Activated CD8-positive, alpha-beta memory T cell treated with anti-CD3 and anti-CD28 coated beads for 4 hours (primary cell): ENCODE measurements around the gene ALLC.

Experiments used
- DNase-seq, 2 donors: peaks; one replicate each; pipeline ENCODE4 v3.0.0-alpha.2; 2020; ENCODE audit warnings: low read depth in 2 of 2

The ALLC gene

DNA sequence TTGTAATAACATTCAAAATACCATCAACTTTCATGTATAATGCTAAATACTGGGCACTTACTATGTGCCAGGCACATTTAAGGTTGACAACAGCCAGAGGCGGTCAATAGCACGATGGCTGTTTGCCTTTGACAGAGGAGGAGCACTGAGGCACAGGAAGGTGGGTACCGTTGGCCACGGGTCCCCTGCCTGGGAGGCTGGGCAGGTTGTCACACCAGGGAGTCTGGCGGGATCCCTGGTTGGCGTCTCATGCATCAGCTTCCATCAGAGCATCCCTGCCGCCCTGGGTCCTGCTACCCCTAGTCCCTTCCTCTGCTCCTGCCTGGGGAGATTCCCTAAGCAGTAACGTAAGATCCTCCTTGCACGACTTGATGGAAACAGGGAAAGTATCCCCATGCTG, 19.4 kb downstream of the ALLC start:
- no peak for DNase-seq

DNA sequence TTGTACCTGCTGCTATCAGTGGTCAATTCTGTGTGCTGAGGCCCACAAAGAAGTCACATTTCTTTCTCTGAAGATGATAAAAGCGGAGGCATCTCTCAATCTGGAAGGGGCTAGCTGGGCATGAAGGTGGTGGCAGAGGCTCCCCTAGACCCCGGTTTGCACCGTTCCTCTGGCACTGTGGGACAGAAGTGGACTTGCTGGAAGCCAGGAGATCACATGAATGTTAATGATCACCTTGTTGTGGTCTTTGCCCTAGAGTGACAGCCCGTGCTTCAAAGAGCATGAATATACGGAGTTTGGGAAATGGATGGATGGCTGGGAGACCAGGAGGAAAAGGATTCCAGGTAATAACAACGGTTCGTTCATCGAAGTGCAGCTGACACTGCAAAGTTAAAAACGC, 20.2 kb downstream of the ALLC start:
- no peak for DNase-seq

DNA sequence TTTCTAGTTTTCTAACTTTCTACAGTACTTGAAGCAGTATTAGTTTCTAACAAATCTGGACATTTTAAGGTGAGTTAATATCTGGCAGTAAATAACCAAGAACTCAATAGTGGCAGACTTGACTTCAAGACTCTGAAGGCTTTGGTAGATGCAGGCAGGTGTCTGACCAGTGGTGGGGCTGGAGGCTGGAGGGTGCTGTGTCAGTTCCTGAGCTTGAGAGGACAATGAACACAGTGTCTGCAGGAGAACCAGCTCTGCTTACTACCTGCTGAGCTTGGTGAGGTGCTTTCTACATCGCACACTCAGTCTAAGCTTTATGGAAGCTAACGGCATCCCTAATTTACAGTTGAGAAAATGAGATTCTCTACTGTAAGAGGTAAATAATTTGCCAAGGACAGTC, 21.2 kb downstream of the ALLC start:
- DNase-seq = no peak

DNA sequence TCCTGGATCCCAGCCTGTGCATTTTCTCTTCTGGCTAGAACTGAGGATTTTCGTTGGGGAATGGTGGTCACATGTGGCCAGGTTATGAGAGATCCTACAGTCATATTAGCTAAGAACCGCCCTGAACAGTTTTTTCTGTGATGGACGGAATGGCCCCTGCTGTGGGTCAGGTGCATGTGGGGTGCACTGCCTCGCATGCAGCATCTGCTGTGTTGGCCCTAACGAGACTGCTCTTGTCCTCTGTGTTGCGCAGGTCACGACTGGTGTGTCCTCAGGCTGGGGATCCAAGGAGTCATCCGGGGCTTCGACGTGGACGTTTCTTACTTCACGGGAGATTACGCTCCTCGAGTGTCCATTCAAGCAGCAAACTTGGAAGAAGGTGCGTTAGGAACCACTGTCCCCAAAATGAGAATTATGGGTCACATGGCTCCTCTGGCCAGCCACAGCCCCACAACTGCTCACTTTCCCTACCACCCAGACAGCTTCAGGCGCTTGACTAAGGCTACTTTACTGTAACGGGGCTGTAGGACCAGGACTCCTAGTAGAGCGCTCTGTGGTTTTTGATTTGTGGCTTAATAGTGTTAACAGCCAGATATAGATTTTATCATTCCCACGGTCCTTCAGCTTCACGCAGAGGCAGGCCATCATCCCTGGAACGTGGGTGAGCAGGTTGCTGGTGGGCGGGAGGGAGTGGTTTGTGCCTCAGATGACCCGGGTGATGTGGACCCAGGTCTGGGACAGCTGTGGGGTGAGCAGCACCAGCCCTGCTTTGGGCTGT, 21.8 kb downstream of the ALLC start:
- DNase-seq = no peak

DNA sequence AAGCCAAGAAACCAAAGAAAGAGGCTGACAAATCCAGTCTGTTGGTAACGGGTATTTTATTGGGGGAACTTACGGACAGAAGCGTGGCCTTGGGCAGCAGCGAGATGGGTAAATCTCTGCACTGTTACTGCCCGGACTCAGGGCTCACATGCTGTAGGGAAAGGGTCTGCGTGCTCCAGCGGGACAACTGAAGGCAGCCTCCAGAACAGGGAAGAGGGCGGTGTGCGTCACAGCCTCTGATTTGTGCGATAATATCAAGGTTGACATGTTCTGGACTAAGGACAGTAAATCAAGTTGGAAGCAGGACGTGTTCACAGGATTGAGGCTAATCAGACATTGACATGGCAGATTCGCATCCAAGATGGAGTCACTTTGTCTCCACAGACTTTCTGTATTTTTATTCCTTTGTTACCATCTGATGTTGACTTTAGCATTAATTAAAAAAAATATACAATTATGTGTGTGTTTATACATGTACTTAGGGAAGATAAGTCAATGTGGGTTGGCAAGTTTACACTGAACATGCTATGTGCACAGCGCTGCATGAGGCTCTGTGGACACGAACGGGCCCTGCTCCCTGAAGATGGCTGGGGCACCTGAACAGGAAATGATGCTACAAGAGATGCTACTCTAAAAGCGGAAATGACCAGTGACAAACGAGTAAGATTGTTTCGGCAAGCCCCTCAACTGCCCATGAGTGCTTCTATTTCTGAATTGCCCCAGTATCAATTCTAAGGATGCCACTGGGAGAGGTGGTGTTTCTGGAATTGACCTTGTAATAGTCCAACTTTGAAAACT, 22.7 kb downstream of the ALLC start:
- DNase-seq = no peak

DNA sequence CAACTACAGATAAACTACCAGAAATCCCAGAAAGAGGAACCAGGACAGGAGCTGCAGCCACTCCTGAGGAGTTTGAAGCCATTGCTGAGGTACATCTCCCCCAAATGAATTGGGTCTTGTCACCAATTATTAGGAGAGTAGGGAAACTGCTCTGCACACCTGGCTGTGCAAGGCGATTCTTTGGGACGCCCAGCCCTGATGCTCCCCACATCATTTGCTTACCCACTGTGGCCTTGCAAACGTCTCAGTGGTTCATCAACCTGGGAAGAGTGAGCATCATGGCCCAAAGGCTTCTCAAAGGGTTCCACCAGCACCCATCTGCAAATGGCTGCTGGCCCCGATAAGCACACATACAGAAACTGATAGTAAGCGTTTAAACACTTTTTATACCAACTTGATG, 23.6 kb downstream of the ALLC start:
- DNase-seq = no peak

DNA sequence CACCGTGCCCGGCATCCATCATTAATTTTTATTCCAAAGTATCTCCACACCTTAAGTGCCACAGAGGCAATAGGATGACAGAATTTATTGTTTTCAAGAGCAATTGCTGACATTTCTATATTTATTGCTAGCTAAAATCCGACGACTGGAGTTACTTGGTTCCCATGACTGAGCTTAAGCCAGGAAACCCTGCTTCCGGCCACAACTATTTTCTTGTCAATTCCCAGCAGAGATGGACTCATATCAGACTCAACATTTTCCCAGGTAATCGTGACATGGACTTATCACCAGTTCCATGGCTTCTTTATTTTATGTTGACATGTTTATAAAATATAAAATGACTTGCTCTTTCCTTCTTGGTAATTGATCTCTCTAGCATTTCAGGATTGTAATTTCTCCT, 24.8 kb downstream of the ALLC start:
- DNase-seq = no peak

DNA sequence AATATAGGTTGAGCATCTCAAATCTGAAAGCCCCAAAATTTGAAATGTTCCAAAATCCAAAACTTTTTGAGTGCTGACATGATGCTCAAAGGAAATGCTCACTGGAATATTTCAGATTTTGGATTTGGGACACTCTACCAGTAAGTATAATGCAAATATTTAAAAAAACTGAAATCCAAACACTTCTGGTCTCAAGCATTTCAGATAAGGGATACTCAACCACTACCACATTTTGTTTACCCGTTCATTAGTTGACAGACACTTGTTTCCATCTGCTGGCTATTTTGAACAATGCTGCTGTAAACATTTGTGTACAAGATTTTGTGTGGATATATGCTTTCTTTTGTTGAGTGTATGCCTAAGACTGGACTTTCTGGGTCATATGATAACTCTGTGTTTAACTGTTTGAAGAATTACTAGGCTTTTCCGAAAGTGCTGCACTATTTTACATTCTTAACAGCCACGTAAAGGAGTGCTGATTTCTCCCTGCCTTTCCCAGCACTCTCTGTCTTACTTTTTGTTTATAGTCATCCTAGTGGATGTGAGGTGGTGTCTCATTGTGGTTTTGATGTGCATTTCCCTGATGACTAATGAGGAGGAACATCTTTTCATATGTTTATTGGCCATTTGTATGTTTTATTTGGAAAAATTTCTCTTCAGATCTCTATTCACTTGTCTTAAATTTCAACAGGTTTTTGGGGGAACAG, 25.9 kb downstream of the ALLC start:
- DNase-seq = no peak

DNA sequence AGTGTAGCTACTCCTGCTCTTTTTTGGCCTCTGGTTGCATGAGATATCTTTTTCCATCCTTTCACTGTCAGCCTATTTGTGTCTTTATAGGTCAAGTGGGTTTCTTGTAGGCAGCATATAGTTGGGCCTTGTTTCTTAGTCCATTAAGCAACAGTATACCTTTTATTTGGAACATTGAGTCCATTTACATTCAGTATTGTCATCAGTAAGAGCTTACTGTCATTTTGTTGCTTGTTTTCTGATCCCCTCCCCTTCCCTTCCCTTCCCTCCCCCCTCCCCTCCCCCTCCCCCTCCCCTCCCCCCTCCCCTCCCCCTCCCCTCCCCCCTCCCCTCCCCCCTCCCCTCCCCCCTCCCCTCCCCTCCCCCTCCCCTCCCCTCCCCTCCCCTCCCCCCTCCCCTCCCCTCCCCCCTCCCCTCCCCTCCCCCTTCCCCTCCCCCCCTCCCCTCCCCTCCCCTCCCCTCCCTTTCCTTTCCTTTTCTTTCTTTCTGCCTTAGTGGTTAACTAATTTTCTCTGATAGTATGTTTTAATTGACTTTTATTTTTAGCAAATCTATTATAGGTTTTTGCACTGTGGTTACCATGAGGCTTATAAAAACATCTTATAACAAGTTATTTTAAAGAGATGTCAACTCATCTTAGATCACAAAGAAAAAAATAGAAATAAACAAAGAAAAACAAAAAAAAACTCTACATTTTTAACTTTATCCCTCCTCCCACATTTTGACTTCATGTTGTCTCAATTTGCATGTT, 32.2 kb downstream of the ALLC start:
- no peak for DNase-seq

DNA sequence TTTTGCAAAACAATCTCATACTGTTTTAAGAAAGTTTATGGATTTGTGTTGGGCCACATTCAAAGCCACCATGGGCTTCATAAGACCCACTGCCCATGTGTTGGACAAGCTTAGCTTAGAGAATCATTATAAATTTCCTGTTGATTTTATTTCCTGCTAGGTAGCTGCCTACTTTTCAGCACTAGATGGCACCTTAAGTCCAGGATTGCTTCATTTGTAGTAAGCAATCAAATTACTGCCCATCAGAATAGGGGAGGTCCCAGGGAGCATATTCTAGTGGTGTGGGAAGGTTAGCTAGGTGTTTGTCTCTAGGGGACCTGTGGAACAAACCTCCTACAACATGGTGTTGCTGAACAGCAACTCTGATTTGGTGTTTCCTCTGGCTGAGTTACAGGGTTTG, 34.4 kb downstream of the ALLC start:
- no peak for DNase-seq

DNA sequence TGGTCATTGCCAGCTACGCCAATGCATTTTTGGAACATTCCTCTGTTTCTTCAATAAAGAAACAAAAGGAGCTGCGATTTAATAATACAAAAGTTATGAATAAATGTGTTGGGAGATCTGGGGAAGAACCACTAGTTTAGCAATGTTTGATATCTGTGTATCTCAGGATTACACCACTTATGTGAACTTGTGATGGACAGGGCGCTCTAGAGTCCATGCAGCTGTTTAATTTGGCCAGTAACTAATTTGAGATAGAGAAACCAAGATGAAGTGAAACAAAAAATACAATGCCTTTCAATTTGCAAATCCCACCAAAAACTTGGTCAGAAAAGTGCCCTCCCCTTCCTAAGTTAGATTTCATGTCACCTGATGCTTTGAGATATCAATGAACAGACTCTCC, 38.5 kb downstream of the ALLC start:
- DNase-seq = no peak

DNA sequence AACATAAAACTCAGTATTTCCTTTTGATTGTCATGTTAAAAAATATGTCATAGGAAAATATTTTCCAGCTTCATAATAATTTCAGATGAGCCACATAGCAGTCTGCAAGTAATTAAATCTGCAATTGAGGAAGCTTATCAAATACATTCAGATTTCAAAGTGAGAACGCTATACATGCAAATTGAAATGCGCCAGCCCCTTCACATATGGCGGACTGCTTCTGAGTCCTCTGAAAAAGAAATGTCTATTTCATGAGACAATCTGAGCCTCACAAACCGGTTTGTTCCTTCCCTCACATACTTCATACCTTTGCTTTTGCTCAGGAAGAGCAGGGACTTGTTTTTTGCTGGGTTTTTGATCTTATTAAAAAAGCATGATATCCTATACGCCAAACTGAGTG, 43.1 kb downstream of the ALLC start:
- DNase-seq = no peak

DNA sequence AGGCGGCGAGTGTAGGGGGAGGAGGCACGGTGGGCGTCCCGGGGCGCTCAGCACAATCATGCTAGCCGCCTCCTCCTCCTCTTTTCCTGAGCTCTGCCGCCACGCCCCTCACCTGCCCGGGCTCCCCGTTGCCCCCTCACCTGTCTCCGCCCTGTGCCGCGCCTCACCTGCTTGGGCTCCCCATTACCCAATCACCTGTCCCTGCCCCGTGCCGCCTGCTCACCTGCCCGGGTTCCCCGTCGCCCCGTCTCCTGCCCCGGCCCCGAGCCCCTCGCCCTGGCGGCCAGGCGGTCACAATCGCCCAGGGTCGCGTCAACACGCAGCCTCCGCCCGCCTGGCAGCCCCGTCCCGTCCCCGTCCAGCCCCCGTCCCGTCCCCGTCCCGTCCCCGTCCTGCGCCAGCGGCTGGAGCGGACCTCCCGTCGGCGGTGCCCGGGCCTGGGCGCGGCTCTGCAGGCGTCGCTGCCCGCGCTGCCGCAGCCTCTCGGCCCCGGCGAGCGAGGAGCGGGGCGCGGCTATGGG, 45.3 kb downstream of the ALLC start, which contains the start of gene DCDC2C:
Gene DCDC2C, plus strand, starts transcription at position 340 of the 521 bp plus-strand sequence. Its CDS starts 177 bp downstream, at position 517.
- DNase-seq = no peak

DNA sequence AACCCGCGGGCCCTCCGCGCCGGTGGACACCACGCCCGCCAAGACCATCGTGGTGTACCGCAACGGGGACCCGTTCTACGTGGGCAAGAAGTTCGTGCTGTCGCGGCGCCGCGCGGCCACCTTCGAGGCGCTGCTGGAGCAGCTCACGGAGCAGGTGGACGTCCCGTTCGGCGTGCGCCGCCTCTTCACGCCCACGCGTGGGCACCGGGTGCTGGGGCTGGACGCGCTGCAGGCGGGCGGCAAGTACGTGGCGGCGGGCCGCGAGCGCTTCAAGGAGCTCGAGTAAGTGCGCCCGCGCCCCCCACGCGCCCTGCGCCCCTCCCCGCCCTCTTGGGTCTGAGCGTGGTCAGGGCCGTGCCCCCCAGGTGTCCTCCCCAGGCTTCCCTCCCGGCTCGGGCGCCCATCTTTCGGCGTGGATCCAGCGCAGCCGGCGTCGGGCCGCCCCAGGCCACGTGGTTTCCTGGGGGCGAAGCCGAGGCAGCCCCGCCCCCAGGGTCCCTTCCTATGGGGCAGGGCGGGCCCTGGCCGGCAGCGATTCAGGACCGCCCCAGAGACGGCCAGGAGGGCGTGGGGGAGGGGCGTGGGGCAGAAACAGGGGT, 45.9 kb downstream of the ALLC start:
- no peak for DNase-seq

DNA sequence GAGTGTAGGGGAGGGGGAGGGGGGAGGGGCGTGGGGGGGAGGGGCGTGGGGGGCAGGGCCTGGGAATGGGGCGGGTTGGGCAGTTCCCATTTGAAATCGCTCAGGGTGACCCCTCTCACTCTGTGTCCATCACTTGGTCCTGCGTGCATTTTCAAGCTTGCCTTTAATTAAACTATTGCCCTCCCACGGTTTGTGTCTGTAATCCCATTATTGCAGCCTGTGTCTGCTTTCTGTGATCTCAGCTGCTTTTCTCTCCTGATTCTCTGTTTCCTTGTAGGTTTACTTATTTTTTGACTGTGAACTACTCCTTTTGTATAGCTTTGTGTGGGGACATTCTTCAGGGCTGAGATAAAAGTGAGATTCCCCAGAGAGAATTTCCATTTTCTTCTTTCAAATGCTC, 46.7 kb downstream of the ALLC start:
- DNase-seq = no peak

DNA sequence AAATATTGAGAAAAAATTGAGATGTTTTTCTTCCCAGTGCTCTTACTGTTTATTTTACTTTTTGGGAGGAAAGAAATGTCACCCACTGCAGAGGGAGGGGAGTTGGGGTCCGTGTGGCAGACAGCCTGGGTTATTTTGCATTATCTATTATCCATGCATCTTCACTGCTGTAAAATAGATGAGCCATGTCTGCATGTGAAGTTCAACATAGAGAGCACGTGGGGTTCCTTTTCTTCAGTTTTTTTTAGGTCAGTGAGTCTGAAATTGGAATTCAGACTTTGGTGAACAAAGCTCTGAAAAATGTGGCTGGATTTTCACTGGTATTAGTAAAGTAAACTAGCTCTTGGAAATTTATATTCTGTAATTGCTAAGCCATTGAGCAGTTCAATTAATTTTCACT, 47.8 kb downstream of the ALLC start:
- DNase-seq = no peak

DNA sequence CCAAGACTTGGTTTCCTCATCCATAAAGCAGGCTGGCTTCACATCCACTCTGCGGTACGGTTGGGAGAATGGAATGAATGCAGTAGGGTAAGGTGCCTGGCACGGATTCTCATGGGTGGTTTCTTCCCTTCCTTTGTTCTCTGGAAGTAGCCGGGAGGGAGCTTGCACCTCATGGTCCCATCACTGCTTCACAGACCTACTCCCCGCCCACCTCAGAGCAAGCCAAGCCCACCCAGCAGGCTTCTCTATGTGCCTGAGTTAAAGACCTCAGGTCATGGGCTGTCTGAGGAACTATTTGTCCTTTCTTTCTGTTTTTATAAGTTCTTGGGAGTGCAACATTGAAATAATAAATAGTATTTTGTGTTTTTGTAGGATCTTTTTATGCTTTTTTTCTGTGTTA, 48.9 kb downstream of the ALLC start:
- DNase-seq = no peak

DNA sequence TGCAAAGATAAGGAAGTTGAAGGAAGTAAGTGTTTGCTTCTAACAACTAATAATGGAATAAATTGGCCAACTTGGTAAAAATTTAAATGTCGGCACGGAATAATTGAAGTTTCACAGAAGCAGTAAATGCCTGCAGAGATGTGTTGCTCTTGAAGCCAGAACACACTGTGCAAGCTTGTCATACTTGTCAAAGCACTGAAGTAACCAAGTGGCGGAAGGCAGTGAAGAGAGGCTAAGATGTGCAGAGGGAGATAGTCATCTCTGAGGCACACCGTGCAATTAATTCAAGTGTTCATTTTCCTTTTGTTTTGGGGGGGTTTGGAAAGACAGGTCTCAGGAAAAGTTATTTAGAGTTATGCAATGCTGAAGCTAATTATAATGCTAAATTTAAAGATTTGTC, 50.6 kb downstream of the ALLC start:
- no peak for DNase-seq

DNA sequence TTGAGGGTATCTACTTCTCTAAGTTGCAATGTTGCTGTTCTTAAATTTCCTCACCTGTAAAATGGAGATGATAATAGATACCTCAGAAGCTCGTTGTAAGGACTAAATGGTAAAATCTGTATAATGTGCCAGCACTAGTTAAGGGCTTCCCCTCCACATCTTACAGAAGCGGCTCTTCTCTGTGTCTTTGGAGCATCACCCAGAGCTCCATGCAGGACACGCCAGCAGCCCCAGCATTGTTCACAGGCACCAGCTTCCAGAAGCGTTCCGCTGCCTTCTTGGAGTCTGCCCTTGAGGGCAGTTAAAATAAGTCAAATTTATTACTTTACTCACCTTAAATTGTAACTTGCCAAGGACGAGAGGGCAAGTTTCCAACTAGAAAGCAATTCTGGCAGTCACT, 51.2 kb downstream of the ALLC start:
- DNase-seq = no peak

DNA sequence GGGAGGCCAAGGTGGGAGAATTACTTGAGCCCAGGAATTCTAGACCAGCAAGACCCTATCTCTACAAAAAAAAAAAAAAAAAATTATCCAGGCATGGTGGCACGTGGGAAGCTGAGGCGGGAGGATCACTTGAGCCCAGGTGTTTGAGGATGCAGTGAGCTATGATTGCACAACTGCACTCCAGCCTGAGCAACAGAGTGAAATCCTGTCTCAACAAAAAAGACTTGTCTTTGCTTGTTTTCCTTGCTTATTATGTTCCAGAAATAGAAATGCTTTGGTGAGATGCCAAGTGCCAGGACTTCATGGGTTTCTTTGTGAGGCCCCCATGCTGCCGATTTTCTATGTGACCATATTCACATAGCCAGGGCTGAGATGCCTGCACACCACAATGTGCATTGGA, 54.4 kb downstream of the ALLC start:
- no peak for DNase-seq

DNA sequence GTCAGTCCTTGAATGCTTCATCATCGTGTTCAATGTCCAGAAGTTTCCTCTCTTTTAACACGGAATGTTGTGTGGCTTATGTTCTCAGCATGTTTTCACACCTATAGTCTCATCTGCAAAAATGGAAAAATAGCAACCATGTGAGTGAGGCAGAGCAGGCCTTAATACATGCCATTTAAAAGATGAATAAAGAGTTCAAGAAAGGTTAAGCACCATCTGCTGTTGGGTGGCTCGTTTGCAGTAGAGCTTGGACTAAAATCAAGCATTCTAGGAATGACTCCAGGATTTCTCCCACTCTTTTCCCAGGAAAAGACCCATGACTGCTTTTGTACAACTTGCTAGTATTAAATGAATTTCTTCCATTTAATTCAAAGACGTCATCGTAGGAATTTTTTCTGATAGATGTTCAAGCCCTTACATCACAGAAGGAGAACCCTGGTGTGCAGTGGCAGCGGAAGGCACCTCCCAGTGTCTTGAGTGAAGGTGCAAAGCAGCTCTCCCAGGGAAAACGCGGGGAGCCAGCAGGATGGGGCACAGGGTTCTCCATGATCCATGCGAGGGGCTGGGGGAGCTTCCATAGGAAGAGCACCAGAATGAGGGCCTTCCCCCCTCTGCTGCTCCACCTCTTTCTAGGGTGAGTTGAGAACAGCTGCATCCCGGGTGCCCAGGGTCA, 55.0 kb downstream of the ALLC start:
- DNase-seq = no peak
